ENCODE measurements around the gene CUX1.

DNA sequence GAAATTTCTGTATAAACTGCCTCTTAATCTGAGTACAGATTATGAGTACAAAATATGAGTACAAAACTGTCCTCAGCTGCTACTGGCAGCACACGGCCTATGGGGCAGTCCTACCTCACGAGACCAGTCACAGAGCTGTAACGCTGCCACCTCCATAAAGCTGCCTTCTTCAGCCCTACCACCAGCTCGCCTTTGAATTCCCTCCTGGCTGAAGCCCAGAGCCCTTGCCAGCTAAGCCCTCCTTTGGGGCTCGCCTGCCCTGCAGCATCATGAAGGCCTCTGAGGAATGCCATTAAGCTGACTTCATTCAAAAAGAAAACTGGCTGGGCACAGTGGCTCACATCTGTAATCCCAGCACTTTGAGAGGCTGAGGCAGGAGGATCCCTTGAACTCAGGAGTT, 289.2 kb downstream of the CUX1 start:
- TF ChIP-seq HDGF (IDR thresholded peaks at IDR 0.05), result no peak
- TF ChIP-seq POLR2AphosphoS5 (IDR thresholded peaks at IDR 0.05; ENCODE audit: low read length), result no peak
- no peak for TF ChIP-seq POLR2A (IDR thresholded peaks at IDR 0.05; ENCODE audit: low read depth, low read length)
- no peak for TF ChIP-seq CTCF (IDR thresholded peaks at IDR 0.05 in 2 of 3, conservative IDR thresholded peaks at IDR 0.05 in 1 of 3; ENCODE audit: control insufficient read depth in 2 of 3, extremely low read depth in 1 of 3, insufficient read depth in 1 of 3, low read depth in 3 of 3, low read length in 3 of 3)
- TF ChIP-seq CBX3 (IDR thresholded peaks at IDR 0.05; ENCODE audit: borderline replicate concordance, low read depth), result no peak
- no peak for TF ChIP-seq FOXK2 (IDR thresholded peaks at IDR 0.05)
- TF ChIP-seq CBFB (IDR thresholded peaks at IDR 0.05; ENCODE audit: low read depth), result no peak
